H9 (cell line): ENCODE data around the gene ZNF618. TPM values are rescaled to one million over a fixed set of nuclear protein-coding genes. Genes with fewer than 3 reads are reported as not detected.

ENCODE experiments used
- DNase-seq: peaks from one replicate; pipeline ENCODE4 v3.0.0-alpha.2; 2017
- H2AFZ ChIP-seq: one replicate; pipeline ENCODE4 v1.6.1; 2013; ENCODE audit warnings: mild to moderate bottlenecking, low read length, control low read depth, moderate library complexity
- H2AK5ac ChIP-seq: 2 replicates; pipeline ENCODE4 v1.6.1; 2013; ENCODE audit warnings: low read length, control low read depth, mixed read lengths; ENCODE audit not compliant: insufficient read length
- H2BK120ac ChIP-seq: one replicate; pipeline ENCODE4 v1.6.1; 2013; ENCODE audit warnings: low read depth, mild to moderate bottlenecking, low read length, control low read depth, inconsistent platforms; ENCODE audit not compliant: poor library complexity, severe bottlenecking
- H2BK12ac ChIP-seq: 2 replicates; pipeline ENCODE4 v1.6.1; 2013; ENCODE audit warnings: low read length, control low read depth, mixed read lengths, low read depth; ENCODE audit not compliant: insufficient read length
- H2BK15ac ChIP-seq: 2 replicates; pipeline ENCODE4 v1.6.1; 2013; ENCODE audit warnings: low read depth, low read length, control low read depth
- H2BK20ac ChIP-seq: one replicate; pipeline ENCODE4 v1.6.1; 2013; ENCODE audit warnings: low read depth, mild to moderate bottlenecking, low read length, control low read depth, inconsistent platforms; ENCODE audit not compliant: poor library complexity, severe bottlenecking
- H2BK5ac ChIP-seq: 2 replicates; pipeline ENCODE4 v1.6.1; 2013; ENCODE audit warnings: low read length, control low read depth, mixed read lengths; ENCODE audit not compliant: insufficient read length
- H3K14ac ChIP-seq: 2 replicates; pipeline ENCODE4 v1.6.1; 2013; ENCODE audit warnings: low read length, control low read depth; ENCODE audit not compliant: insufficient read depth
- H3K18ac ChIP-seq: 2 replicates; pipeline ENCODE4 v1.6.1; 2013; ENCODE audit warnings: low read depth, mild to moderate bottlenecking, mixed read lengths, low read length, control low read depth; ENCODE audit not compliant: insufficient read length
- H3K23ac ChIP-seq: 2 replicates; pipeline ENCODE4 v1.6.1; 2013; ENCODE audit warnings: low read length, control low read depth, mixed read lengths, low read depth; ENCODE audit not compliant: insufficient read length
- H3K23me2 ChIP-seq: 2 replicates; pipeline ENCODE4 v1.6.1; 2013; ENCODE audit warnings: low read depth, mild to moderate bottlenecking, mixed read lengths, low read length, control low read depth; ENCODE audit not compliant: insufficient read length, poor library complexity, severe bottlenecking
- H3K27ac ChIP-seq: 2 replicates; pipeline ENCODE4 v1.5.1; 2013; ENCODE audit warnings: low read length, control low read depth, mixed read lengths, low read depth; ENCODE audit not compliant: insufficient read length
- H3K27me3 ChIP-seq: 2 replicates; pipeline ENCODE4 v1.6.1; 2013; ENCODE audit warnings: low read length, control low read depth, inconsistent platforms; ENCODE audit not compliant: insufficient read depth
- H3K4ac ChIP-seq: 2 replicates; pipeline ENCODE4 v1.6.1; 2013; ENCODE audit warnings: low read depth, mild to moderate bottlenecking, control low read depth, inconsistent platforms, low read length, moderate library complexity
- H3K4me1 ChIP-seq: 2 replicates; pipeline ENCODE4 v1.6.1; 2013; ENCODE audit warnings: low read length, control low read depth, inconsistent platforms; ENCODE audit not compliant: insufficient read depth
- H3K4me2 ChIP-seq: 2 replicates; pipeline ENCODE4 v1.6.1; 2013; ENCODE audit warnings: low read length, control low read depth, mixed read lengths; ENCODE audit not compliant: insufficient read length, insufficient read depth
- H3K56ac ChIP-seq: 2 replicates; pipeline ENCODE4 v1.6.1; 2013; ENCODE audit warnings: low read depth, mild to moderate bottlenecking, mixed read lengths, low read length, control low read depth; ENCODE audit not compliant: insufficient read length
- H3K79me1 ChIP-seq: 2 replicates; pipeline ENCODE4 v1.6.1; 2013; ENCODE audit warnings: low read depth, mild to moderate bottlenecking, moderate library complexity, low read length, control low read depth, inconsistent platforms; ENCODE audit not compliant: insufficient read depth, poor library complexity, severe bottlenecking
- H3K79me2 ChIP-seq: 2 replicates; pipeline ENCODE4 v1.6.1; 2013; ENCODE audit warnings: low read length, control low read depth, inconsistent platforms; ENCODE audit not compliant: insufficient read depth
- H3K9ac ChIP-seq: 2 replicates; pipeline ENCODE4 v1.6.1; 2013; ENCODE audit warnings: low read length, control low read depth, mixed read lengths; ENCODE audit not compliant: insufficient read length; ENCODE audit errors: extremely low read depth
- H3K9me3 ChIP-seq: one replicate; pipeline ENCODE4 v1.6.1; 2013; ENCODE audit warnings: low read depth, low read length, inconsistent platforms; ENCODE audit not compliant: control insufficient read depth
- H3T11ph ChIP-seq: one replicate; pipeline ENCODE4 v1.6.1; 2013; ENCODE audit warnings: mild to moderate bottlenecking, low read length, control low read depth, inconsistent platforms
- H4K20me1 ChIP-seq: one replicate; pipeline ENCODE4 v1.6.1; 2013; ENCODE audit not compliant: control insufficient read depth, insufficient read length, insufficient read depth
- H4K5ac ChIP-seq: 2 replicates; pipeline ENCODE4 v1.6.1; 2013; ENCODE audit warnings: low read depth, mild to moderate bottlenecking, mixed read lengths, low read length, control low read depth; ENCODE audit not compliant: insufficient read length
- H4K8ac ChIP-seq: replicated peaks from 2 replicates; pipeline ENCODE4 v1.6.1; 2013; ENCODE audit warnings: low read length, control low read depth, mixed read lengths, low read depth; ENCODE audit not compliant: insufficient read length
- H4K91ac ChIP-seq: 2 replicates; pipeline ENCODE4 v1.6.1; 2013; ENCODE audit warnings: low read depth, mild to moderate bottlenecking, moderate library complexity, mixed read lengths, low read length, control low read depth; ENCODE audit not compliant: insufficient read length
- H3K27ac Mint-ChIP-seq, 3 experiments: 2 replicates in 2 of 3; 3 replicates in 1 of 3; pipeline ENCODE4 v1.8.0; 2020 to 2021; ENCODE audit warnings: mixed read lengths in 3 of 3, mild to moderate bottlenecking in 1 of 3, moderate library complexity in 1 of 3
- H3K27me3 Mint-ChIP-seq: 2 replicates; pipeline ENCODE4 v1.8.0; 2021; ENCODE audit warnings: low read depth, mild to moderate bottlenecking, moderate library complexity, mixed read lengths
- H3K36me3 Mint-ChIP-seq, 3 experiments: 2 replicates in 2 of 3; 3 replicates in 1 of 3; pipeline ENCODE4 v1.8.0; 2020 to 2021; ENCODE audit warnings: low read depth in 3 of 3, mixed read lengths in 3 of 3; ENCODE audit not compliant: insufficient read depth in 1 of 3
- H3K4me1 Mint-ChIP-seq, 2 experiments: 2 replicates each; pipeline ENCODE4 v1.8.0; 2020; ENCODE audit warnings: mixed read lengths in 2 of 2
- H3K4me3 Mint-ChIP-seq, 2 experiments: 2 replicates in 1 of 2; 3 replicates in 1 of 2; pipeline ENCODE4 v1.8.0; 2020 to 2021; ENCODE audit warnings: mild to moderate bottlenecking in 2 of 2, mixed read lengths in 2 of 2, moderate library complexity in 1 of 2
- H3K9me3 Mint-ChIP-seq, 2 experiments: 2 replicates in 1 of 2; 3 replicates in 1 of 2; pipeline ENCODE4 v1.8.0; 2020; ENCODE audit warnings: mild to moderate bottlenecking in 2 of 2, mixed read lengths in 2 of 2, moderate library complexity in 1 of 2
- WGBS: extraction: QIAGEN DNeasy Blood & Tissue Kit; methylation state at CpG from one replicate; pipeline ENCODE4 v1.1.7; 2013; ENCODE audit warnings: missing lambda C conversion rate, low lambda C conversion rate, mixed read lengths; ENCODE audit not compliant: insufficient read length; ENCODE audit errors: extremely low coverage; 5-methylcytosine and 5-hydroxymethylcytosine counted together
- total RNA-seq: library from RNA; stranded (reverse); gene quantifications from 2 replicates; pipeline ENCODE4 v1.2.1, GENCODE V29; 2021
- TF ChIP-seq, protein P1 (sequence below): fragments of 200-600 bp; sonication (generic); conservative IDR thresholded peaks from 3 replicates; pipeline ENCODE4 v1.8.0; 2021; ENCODE audit warnings: antibody characterized with exemption, mild to moderate bottlenecking

ZNF618 gene
- total RNA-seq, 1 experiment from 2014 or later: 13.6 TPM

DNA sequence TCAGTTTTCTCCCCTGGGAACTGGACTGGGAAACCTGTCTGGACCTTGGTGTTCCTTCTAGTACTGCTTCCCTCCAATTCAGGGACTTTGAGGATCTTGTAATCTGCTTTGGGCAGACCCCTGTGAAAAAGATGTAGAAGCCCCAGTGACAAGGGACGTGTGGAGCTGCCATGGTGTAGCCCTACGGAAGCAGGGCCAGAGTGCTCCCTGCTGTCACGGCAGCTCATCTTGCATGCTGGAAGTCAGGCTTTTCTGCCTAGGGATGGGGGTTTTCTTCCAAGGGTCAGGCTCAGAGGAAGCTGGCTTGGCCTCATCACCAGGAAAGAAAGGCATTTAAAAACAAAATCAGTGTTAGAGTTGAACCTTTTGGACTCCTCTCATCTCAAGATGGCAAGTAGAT, 115.6 kb downstream of the ZNF618 start:
- Histone ChIP-seq H3K79me2 (no peaks in the 10 kb centered on the region), H3K79me1 (no peaks in the 10 kb centered on the region), H3K18ac (no peak overlapping the region), H3T11ph (no peak overlapping the region), H2BK20ac (no peak overlapping the region), H3K27ac (no peak overlapping the region), H4K8ac (no peak overlapping the region), H2BK15ac (no peak overlapping the region), H4K5ac (no peak overlapping the region), H2BK120ac (no peak overlapping the region), H4K91ac (no peak overlapping the region), H3K9ac (no peak overlapping the region), H3K9me3 (no peaks in the 10 kb centered on the region), H3K4me2 (no peak overlapping the region), H4K20me1 (no peaks in the 10 kb centered on the region), H2BK12ac (no peak overlapping the region), H3K23ac (no peak overlapping the region), H3K23me2 (no peaks in the 10 kb centered on the region), H2BK5ac (no peak overlapping the region), H3K4me1 (no peaks in the 10 kb centered on the region), H3K4ac (no peak overlapping the region), H3K14ac (no peak overlapping the region; the same call in 1 of the 2 replicates), H2AFZ (no peak overlapping the region), H3K56ac (no peak overlapping the region), H3K27me3 (no peaks in the 10 kb centered on the region), H2AK5ac (no peak overlapping the region)
- Mint-ChIP-seq H3K9me3 (no peaks in the 10 kb centered on the region), H3K36me3 (peaks cover 4 to 23% (median 22%) of the 10 kb centered on the region in 3 experiments; a peak in 6 of 7 replicates), H3K27ac (peak overlapping the region in 1 of 3 experiments; percentile 69; a peak in 1 of 7 replicates), H3K27me3 (no peaks in the 10 kb centered on the region), H3K4me1 (peaks cover 0 to 3% of the 10 kb centered on the region in 2 experiments; a peak in 1 of 4 replicates), H3K4me3 (no peak overlapping the region)
- no CpG with 5 or more reads among the region's 3 CpGs for WGBS
- no peak for DNase-seq
- TF ChIP-seq, protein P1, sequence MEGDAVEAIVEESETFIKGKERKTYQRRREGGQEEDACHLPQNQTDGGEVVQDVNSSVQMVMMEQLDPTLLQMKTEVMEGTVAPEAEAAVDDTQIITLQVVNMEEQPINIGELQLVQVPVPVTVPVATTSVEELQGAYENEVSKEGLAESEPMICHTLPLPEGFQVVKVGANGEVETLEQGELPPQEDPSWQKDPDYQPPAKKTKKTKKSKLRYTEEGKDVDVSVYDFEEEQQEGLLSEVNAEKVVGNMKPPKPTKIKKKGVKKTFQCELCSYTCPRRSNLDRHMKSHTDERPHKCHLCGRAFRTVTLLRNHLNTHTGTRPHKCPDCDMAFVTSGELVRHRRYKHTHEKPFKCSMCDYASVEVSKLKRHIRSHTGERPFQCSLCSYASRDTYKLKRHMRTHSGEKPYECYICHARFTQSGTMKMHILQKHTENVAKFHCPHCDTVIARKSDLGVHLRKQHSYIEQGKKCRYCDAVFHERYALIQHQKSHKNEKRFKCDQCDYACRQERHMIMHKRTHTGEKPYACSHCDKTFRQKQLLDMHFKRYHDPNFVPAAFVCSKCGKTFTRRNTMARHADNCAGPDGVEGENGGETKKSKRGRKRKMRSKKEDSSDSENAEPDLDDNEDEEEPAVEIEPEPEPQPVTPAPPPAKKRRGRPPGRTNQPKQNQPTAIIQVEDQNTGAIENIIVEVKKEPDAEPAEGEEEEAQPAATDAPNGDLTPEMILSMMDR: no peak
